GM18505 (cell line): ENCODE results near the gene ANKRD50.

Experiments used
- ATAC-seq: cut with Tn5 transposase; IDR thresholded peaks from one replicate; pipeline ENCODE4 v1.9.1; 2021; ENCODE audit not compliant: unreplicated experiment
- POLR2A ChIP-seq: IDR thresholded peaks from 4 replicates; pipeline ENCODE4 v1.6.1; 2011; ENCODE audit warnings: borderline replicate concordance; ENCODE audit not compliant: insufficient read depth, insufficient read length; ENCODE audit errors: extremely low read depth

ANKRD50 gene

GRCh38 chr4:124736526-124736925, 24.0 kb upstream of the ANKRD50 start:
- TF ChIP-seq POLR2A = no peak
- no peak for ATAC-seq

GRCh38 chr4:124727331-124727890, 14.9 kb upstream of the ANKRD50 start:
- no peak for ATAC-seq
- no peak for TF ChIP-seq POLR2A

DNA sequence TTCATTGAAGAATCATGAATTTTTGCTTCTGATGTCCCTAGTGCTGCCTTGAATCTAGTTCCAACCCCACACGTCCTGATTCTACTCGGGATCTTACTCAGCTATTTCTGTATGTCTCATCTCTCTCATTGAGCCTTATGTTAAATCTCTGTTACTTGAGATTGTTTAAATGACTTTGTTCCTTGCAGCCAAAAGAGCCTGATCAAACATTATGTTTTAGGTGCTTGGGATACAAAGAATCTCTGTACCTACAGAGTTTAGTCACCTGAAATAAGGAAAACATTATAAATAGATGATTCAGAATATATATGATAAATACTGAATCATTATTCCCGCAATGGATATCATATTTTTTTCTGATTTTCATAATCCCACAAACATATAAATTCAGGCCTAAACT, 13.7 kb upstream of the ANKRD50 start:
- no peak for ATAC-seq
- TF ChIP-seq POLR2A = no peak

DNA sequence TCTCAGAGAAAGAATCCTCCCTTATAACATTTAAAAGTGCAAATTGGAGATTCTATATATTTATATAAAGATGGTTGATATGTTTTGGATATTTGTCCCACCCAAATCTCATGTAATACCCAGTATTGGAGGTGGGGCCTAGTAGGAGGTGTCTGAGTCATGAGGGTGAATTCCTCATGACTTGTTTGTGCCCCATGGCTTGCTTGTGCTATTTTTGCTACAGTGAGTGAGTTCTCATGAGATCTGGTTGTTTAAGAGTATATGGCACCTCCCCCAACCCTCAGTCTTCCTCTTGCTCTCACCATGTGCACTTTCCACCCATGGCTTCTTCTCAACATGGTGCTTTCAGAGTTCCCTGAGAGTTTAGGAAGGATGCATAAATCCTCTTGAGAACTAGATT, 9.5 kb upstream of the ANKRD50 start:
- no peak for ATAC-seq
- TF ChIP-seq POLR2A = no peak

GRCh38 chr4:124717101-124717500, 4.6 kb upstream of the ANKRD50 start:
- no peak for TF ChIP-seq POLR2A
- ATAC-seq = no peak

GRCh38 chr4:124713185-124713592, 657 bp upstream of the ANKRD50 start:
- peak; percentile 30 for ATAC-seq
- no peak for TF ChIP-seq POLR2A

- ATAC-seq = peak; percentile 23
Measured at GRCh38 chr4:124711471-124712371, 811 bp downstream of the ANKRD50 start.

GRCh38 chr4:124710911-124711310, 1.6 kb downstream of the ANKRD50 start:
- no peak for ATAC-seq

More at GRCh38 chr4:124711471-124712371, 811 bp downstream of the ANKRD50 start:
- TF ChIP-seq POLR2A = no peak

DNA sequence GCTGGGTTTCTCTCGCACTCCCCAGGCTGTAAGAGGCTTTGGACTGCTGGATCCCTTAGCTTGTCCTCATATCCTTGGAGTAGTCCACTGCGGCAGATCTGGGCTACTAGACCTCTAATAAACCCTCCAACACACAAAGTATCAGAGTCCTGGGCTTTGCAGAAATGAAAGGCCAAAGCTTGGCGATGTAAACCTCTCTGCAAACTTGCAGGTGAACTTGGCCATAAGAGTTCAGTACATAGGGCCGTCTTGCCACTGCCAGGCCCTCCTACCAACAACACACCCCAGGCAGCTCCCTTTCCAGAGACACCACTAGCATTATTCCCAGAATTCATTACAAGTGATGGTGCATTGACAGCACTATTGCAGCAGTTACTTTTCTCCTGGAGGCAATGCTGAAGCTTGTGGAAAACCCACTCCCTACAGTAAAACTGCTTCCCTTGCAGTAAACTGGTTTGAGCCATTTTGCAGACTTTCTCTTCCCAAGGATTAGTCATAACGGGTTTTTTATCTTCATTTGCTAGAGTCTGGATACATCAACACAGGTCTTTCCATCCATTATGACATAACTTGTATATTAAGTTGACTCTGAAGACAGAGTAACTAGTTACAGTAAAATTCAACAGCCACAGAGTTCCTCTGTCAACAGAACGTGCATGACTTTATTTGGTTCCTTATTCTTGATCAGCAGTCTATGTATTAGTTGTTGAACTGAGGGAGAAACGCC, 2.4 kb downstream of the ANKRD50 start:
- no peak for TF ChIP-seq POLR2A
- ATAC-seq = no peak

More at GRCh38 chr4:124710911-124711310, 1.6 kb downstream of the ANKRD50 start:
- no peak for TF ChIP-seq POLR2A

DNA sequence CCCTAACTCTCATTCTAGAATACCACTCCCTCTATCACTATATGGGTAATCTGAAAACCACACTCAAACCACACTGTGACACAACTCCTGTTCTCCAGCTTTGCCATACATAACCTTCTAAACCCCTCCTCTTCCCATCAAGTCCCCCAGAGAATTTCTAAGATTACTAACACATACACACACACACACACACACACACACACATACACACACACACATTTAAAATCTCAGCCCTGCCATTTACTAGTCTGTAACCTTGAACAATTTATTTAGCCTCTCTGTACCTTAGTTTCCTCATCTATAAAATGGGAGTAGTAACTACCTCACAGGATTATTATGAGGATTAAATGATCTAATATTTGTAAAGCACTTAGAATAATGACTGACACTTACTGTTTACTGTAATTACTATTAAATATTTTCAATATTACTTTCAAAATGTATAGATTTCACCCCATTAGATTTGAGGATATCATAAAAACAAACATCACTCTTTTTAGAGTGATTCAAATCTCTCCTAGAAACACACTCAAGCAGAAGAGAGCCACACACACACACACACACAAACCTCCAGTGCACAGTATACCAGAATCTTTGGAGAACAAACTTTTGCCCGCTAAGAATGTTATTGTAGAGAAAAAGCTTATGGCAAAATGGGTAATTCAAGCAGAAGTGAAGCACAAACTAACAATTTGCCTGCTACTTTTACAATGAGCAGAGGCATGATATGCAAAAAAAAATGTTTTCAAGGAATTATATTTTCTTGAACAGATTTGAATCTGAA, 3.8 kb downstream of the ANKRD50 start:
- ATAC-seq = no peak
- no peak for TF ChIP-seq POLR2A

GRCh38 chr4:124705393-124705792, 7.1 kb downstream of the ANKRD50 start:
- no peak for TF ChIP-seq POLR2A
- no peak for ATAC-seq

DNA sequence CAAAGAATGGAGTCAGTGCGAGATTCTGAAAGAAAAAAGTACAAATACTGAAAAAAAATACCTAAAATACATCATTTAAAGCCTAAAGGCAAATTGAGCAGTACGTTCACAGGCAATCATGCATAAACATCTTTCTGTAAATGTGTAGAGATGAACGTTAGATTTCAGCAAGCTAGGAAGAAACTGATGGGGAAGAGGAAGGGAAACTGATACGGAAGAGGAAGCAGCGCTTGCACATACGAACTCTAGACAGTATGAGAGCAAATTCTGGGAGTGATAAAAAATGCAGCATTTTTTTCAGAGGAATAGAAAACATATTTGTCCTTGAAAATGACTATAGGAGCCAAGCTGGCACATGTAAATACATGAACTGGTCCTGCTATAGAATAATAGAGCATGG, 9.4 kb downstream of the ANKRD50 start:
- ATAC-seq = no peak
- no peak for TF ChIP-seq POLR2A

GRCh38 chr4:124697441-124697840, 15.1 kb downstream of the ANKRD50 start:
- ATAC-seq = no peak
- TF ChIP-seq POLR2A = no peak
